ENCODE data around the gene AQP3. TPM values are rescaled to one million over a fixed set of nuclear protein-coding genes. Genes with fewer than 3 reads are reported as not detected.

Gene AQP3
- total and polyA plus RNA-seq, 2 of the 13 experiments (the other 11 are each of a cell fraction or from before 2014, with no cell fraction given) = 1.4 to 5.5 TPM

GRCh38 chr9:33440204-33440603 is 7.2 kb downstream of the AQP3 start:
- CTCF ChIA-PET (ENCODE audit: low intra/inter-chr PET ratio, low total read pairs) = no interaction called here
- no TSS peak for BruUV-seq (replicated peaks)
- DNase-seq (ENCODE audit: low spot score) = no peak
- Histone ChIP-seq H3K4me3 (replicated peaks in 1 of 3; ENCODE audit: insufficient read depth in 1 of 3, low read depth in 2 of 3, low read length in 3 of 3) (no peak overlapping the region), H3K79me2 (ENCODE audit: insufficient read depth, low read length) (no peaks in the 10 kb centered on the region), H3K9me3 (ENCODE audit: low read length) (no peaks in the 10 kb centered on the region), H3K9ac (ENCODE audit: insufficient read depth, low read depth, low read length) (no peak overlapping the region), H4K20me1 (ENCODE audit: insufficient read depth, low read length) (no peaks in the 10 kb centered on the region), H3K27ac (ENCODE audit: extremely low read length, insufficient read depth, low read length) (no peak overlapping the region), H3K36me3 (replicated peaks in 1 of 2; ENCODE audit: control insufficient read depth in 1 of 2, insufficient read depth in 2 of 2, low read length in 2 of 2) (no peaks in the 10 kb centered on the region), H3K27me3 (ENCODE audit: control insufficient read depth in 1 of 2, insufficient read depth in 2 of 2, low read length in 2 of 2) (peaks cover 2 to 24% of the 10 kb centered on the region in 2 experiments; a peak in 4 of 5 replicates), H3K4me2 (ENCODE audit: low read depth, low read length) (no peak overlapping the region), H2AFZ (ENCODE audit: low read length) (no peak overlapping the region), H3K4me1 (ENCODE audit: insufficient read depth, low read length) (peaks cover 38% of the 10 kb centered on the region)
- intact Hi-C loops (cut with micrococcal nuclease; ENCODE audit: unreplicated experiment) = no loop called here
- TF ChIP-seq PRPF4 (IDR thresholded peaks at IDR 0.05; ENCODE audit: low read depth, low read length, poor library complexity, severe bottlenecking) = no peak
- no peak for TF ChIP-seq ZFP37 (CRISPR knock-in tag; IDR thresholded peaks at IDR 0.05; ENCODE audit: borderline replicate concordance)
- no peak for TF ChIP-seq ZNF83 (CRISPR knock-in tag; IDR thresholded peaks at IDR 0.05; ENCODE audit: borderline replicate concordance)
- no peak for TF ChIP-seq ZNF318 (CRISPR knock-in tag; IDR thresholded peaks at IDR 0.05)
- TF ChIP-seq FOXP1 (IDR thresholded peaks at IDR 0.05) = no peak
- no peak for TF ChIP-seq FOXP1 (CRISPR knock-in tag; IDR thresholded peaks at IDR 0.05)
- FAIRE-seq = no peak
- 90% methylated on average over 7 of the region's 7 CpGs for WGBS (ENCODE audit: low lambda C conversion rate)
- in situ Hi-C loops (cut with HindIII; ENCODE audit: extremely low pct_ligation_motif_present, low pct_unique_long_range_greater_than_20kb) = no loop called here
- POLR2A ChIA-PET = interaction anchor here (1.0 kb wide), 1 partner anchor 33 kb away, joined by 3 read pairs; the partner anchor contains the start of gene NOL6
- no peak for ATAC-seq

Data from HepG2 (cell line).